Measurements from ENCODE around the gene PITX1. TPM values are rescaled to one million over a fixed set of nuclear protein-coding genes. Genes with fewer than 3 reads are reported as not detected.

PITX1 gene
- total RNA-seq, 4 donors from 2014 or later, result 571 to 1,232 (median 680) TPM

DNA sequence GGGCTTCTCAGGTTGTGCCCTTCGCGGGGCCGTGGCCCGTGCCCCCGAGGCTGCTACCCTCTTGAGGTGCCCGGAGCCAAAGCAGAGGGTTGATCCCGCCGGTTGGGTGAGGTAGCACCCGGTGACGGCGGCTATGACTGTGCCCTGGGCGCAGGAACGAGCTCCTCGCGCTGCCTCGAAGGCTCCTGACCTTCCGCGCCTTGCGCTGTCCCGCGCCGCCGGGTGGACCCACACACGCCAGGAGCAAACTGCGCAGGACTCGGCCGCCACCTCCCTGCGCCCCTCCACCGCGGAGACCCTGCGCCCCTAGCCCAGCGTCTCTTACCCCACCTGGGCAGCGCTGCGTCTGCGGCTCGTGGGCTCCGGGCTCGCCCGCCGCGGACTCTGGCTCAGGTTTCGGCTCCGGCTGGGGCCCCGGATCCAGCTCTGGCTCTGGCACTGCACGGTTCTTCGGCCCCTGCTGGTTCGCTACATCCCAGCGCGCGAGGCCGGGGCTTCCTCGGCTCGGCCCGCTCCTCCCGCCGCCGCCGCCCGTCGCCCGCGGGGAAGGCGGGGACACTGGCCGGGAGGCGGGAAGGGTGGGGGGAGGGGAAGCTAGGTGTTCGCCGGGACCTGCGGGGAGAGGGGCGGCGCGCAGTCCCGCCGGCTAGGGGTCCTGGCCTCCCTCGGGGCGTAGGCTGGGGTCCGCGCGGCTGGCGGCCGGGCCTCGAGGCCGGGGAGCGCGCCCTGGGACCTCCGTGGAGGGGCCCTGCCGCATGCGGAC, 5.4 kb upstream of the PITX1 start:
- TF ChIP-seq CTCF (IDR thresholded peaks at IDR 0.05), result peak in 1 of 6 experiments; percentile 5
- TF ChIP-seq POLR2A (IDR thresholded peaks at IDR 0.05), result peak in 3 of 4 donors; percentile 27 to 74 (median 49)
- WGBS, 2 donors, result no CpG with 5 or more reads among the region's 87 CpGs
- Histone ChIP-seq H3K4me3 (peak overlapping the region; percentile 63 to 90 (median 82)), H3K4me1 (peaks cover 21 to 83% (median 41%) of the 10 kb centered on the region in 3 donors), H3K9me3 (no peaks in the 10 kb centered on the region), H3K27me3 (peaks cover 0 to 83% (median 0%) of the 10 kb centered on the region in 4 donors), H3K27ac (peak overlapping the region; percentile 96 to 99 (median 98)), H3K36me3 (no peaks in the 10 kb centered on the region)
- DNase-seq, result no peak
- intact Hi-C loops (cut with DNase I), result loop anchor here (10.0 kb wide), 1 partner anchor 95 kb away; no protein-coding TSS in a partner anchor

DNA sequence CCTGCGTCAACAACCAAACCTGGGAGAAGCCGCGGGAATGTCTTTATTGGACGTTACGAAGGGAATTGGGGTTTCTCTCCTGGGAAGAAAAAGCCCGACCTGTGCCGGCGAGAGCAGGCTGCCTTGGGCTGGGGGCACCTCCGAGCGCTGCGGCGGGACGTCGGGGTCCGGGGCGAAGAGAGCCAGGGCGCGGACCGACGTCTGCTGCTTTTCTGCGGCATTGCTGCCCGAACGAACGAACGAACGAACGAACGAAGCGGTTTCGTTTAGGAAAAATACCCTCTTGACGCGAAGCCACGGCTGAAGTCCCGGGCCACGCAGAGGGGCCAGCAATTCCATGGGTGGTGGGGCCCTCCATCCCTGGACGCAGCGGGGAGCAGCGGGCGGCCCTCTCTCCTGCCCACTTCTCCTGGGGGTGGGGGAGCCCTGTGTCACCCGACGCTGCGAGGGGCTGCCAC, 4.8 kb upstream of the PITX1 start:
- Histone ChIP-seq H3K27ac (peak overlapping the region; percentile 96 to 99 (median 98)), H3K4me1 (peaks cover 22 to 82% (median 41%) of the 10 kb centered on the region in 3 donors), H3K9me3 (no peaks in the 10 kb centered on the region), H3K27me3 (peaks cover 0 to 89% (median 0%) of the 10 kb centered on the region in 4 donors), H3K36me3 (peaks cover 0 to under 1% (median 0%) of the 10 kb centered on the region in 3 donors), H3K4me3 (peak overlapping the region; percentile 63 to 90 (median 82))
- no peak for TF ChIP-seq CTCF (IDR thresholded peaks at IDR 0.05)
- TF ChIP-seq POLR2A (IDR thresholded peaks at IDR 0.05), result no peak
- WGBS, 2 donors, result 0 to 4% methylated on average over 5 to 21 of the region's 42 CpGs
- DNase-seq, result no peak
- intact Hi-C loops (cut with DNase I), result loop anchor here (10.0 kb wide), 1 partner anchor 96 kb away; no protein-coding TSS in a partner anchor

GRCh38 chr5:135038205-135038812, 4.3 kb upstream of the PITX1 start:
- intact Hi-C loops (cut with DNase I), result loop anchor here (10.0 kb wide), 1 partner anchor 96 kb away; no protein-coding TSS in a partner anchor
- H3K27me3 ChIP-seq, result peaks cover 0 to 92% (median 0%) of the 10 kb centered on the region in 4 donors
- H3K27ac ChIP-seq, result peak overlapping the region; percentile 96 to 99 (median 98)
- peaks cover 0 to 6% (median 5%) of the 10 kb centered on the region in 3 donors for H3K36me3 ChIP-seq
- H3K4me3 ChIP-seq, result peak overlapping the region; percentile 63 to 90 (median 82)
- no peak for DNase-seq
- TF ChIP-seq POLR2A (IDR thresholded peaks at IDR 0.05) (no peak), CTCF (IDR thresholded peaks at IDR 0.05) (no peak)
- peaks cover 22 to 87% (median 41%) of the 10 kb centered on the region in 3 donors for H3K4me1 ChIP-seq
- WGBS, 2 donors, result 7 to 10% methylated on average over 7 to 10 of the region's 20 CpGs
- H3K9me3 ChIP-seq, result no peaks in the 10 kb centered on the region

DNA sequence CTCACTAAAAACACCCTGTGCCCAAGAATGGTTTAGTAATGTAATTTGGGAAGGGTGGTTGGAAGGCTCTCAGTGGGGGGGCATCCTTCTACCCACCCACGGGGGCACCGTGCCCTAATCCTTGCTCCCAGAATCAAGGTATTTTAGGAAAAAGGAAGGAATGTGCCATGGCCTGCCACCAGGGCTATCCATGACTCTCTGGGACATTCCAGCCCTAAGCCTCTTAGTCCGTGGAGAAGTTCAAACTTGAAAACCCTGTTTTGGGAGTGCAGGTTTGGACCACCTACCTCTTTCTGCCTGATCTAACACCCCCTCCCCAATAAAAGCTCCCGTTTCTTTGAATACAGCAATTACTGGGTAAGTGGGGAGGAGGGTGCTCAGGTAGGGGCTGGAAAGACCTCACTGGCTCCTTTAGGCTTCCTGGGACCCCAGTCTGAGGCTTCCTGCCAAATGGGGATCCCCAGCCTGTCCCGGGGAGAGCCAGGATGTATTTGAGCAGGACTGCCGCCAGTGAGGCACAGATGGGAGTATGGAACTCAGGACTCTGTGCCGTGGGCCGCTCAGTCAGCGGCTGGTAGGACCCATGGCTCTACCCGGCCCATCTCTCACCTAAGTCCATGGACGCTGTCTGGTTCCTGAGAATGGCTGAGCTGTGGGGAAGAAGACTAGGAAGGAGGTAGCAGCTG, 3.6 kb upstream of the PITX1 start:
- Histone ChIP-seq H3K27ac (peak overlapping the region; percentile 96 to 99 (median 98)), H3K4me1 (peaks cover 22 to 93% (median 41%) of the 10 kb centered on the region in 3 donors), H3K36me3 (peaks cover 0 to 12% (median 10%) of the 10 kb centered on the region in 3 donors), H3K9me3 (no peaks in the 10 kb centered on the region), H3K27me3 (peaks cover 0 to 92% (median 0%) of the 10 kb centered on the region in 4 donors), H3K4me3 (peak overlapping the region; percentile 63 to 90 (median 82))
- 4 to 9% methylated on average over 10 of the region's 11 CpGs for WGBS, 2 donors
- intact Hi-C loops (cut with DNase I), result loop anchor here (10.0 kb wide), 1 partner anchor 97 kb away; no protein-coding TSS in a partner anchor
- DNase-seq, result no peak
- TF ChIP-seq POLR2A (IDR thresholded peaks at IDR 0.05), result no peak
- TF ChIP-seq CTCF (IDR thresholded peaks at IDR 0.05), result peak in 2 of 6 experiments; percentile 37 to 49
